Fibroblast of the conjunctiva (primary cell): ENCODE measurements around the gene TRIM68.
A peak's percentile ranks its signal among the peaks of the same experiment; 100 is the strongest.

Experiments
- DNase-seq: peaks from one replicate; pipeline ENCODE4 v3.0.0-alpha.2; 2010; ENCODE audit warnings: low read depth

TRIM68 gene, protein sequence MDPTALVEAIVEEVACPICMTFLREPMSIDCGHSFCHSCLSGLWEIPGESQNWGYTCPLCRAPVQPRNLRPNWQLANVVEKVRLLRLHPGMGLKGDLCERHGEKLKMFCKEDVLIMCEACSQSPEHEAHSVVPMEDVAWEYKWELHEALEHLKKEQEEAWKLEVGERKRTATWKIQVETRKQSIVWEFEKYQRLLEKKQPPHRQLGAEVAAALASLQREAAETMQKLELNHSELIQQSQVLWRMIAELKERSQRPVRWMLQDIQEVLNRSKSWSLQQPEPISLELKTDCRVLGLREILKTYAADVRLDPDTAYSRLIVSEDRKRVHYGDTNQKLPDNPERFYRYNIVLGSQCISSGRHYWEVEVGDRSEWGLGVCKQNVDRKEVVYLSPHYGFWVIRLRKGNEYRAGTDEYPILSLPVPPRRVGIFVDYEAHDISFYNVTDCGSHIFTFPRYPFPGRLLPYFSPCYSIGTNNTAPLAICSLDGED

DNA sequence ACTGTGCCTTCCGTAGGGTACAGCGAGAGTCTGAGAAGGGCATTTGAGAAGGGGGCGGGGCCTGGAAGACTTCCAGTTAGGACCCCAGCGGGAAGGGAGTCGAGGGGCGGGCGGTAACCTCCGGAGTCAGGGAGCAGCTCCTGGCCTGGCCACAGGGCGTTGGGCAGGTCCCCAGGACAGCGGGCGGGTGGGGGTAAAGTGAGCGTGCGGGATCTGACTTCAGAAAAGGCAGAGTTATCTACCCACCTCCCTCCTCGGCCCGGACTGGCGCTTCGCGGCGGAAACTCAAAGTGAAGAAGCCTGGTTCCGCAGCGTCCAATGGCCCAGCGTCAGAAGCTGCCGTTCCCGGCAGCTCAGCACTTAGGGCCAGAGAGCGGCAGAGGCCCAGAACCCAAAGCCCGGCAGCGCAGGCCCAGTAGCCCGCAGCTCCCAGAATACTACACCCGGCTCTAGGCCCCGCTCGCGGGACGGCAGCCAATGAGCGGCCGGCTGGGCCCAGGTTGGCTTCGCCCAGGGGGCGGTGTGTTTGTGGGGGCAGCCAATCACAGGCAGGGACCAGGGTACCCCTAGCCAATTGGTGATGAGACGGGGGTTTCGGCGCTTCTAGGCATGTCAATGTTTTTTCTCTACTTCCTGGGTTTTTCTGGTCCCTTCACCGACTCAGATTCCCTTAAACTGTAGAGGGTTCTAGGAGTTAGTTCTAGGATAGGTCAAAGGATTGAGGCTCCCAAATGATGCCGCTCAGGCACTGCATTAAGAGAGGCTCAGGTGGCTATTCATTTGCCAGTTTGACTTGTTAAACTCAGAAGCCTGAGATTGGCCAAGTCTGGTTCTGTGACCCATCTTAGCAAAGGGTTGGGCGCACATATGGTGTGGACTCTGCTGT, at the start of gene TRIM68:
Gene TRIM68 (minus strand): TSS at position 451 of the 886 bp plus-strand sequence. CDS start 2,727 bp downstream, outside the sequence.
- peak; percentile 91 for DNase-seq

DNA sequence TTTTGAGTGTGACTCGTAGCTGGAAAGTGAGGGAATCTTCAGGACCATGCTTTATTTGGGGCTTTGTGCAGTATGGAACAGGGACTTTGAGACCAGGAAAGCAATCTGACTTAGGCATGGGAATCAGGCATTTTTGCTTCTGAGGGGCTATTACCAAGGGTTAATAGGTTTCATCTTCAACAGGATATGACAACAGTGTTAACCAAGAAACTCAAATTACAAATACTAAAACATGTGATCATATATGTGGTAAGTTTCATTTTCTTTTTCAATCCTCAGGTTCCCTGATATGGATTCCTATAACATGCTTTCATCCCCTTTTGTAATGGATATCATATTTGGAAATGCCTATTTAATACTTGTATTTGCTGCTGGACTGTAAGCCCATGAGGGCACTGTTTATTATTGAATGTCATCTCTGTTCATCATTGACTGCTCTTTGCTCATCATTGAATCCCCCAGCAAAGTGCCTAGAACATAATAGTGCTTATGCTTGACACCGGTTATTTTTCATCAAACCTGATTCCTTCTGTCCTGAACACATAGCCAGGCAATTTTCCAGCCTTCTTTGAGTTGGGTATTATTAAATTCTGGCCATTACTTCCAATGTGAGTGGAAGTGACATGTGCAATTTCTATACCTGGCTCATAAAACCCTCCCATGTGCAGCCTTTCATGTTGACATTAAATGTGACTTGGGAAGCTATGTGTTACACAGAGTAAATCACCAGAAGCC, 46.8 kb upstream of the TRIM68 start:
- no peak for DNase-seq

DNA sequence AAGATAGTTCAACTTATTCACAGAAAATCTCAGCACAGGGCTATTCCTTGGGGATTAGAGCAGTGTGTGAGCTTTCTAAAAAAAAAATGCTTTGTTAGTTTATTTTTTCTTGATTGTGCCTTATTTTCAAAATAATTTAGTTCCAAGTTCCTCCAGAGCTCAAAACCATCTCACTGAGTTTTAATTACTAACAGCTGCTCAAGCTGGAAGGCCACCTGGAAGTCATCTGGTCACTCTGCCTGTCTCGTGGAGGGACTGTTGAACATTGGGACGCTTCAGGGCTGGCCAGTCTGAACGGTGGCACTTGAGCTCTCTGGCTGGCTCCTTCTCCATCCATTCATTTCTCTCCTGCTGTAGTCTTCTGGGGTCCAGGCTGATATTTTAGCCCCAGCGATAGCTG, 39.7 kb upstream of the TRIM68 start:
- no peak for DNase-seq

DNA sequence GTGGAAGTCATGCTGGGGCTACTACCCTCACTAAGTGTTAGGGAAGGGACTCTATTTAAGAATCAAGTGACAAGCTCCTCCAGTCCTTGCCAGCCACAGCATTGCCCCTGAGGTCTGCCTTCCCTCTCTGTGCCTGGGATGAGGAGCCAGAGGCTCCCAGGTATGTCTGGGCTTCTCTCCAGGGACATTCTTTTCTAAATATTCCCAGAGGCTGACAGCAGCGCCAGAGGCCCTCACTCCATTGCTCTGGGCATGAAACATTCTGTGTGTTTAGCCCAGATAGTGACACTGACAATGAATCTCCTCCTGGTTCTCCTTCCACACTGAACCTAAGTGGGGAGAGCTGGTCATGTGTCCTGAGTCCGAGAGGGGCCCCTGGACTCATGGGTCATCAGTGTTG, 37.9 kb upstream of the TRIM68 start:
- no peak for DNase-seq

DNA sequence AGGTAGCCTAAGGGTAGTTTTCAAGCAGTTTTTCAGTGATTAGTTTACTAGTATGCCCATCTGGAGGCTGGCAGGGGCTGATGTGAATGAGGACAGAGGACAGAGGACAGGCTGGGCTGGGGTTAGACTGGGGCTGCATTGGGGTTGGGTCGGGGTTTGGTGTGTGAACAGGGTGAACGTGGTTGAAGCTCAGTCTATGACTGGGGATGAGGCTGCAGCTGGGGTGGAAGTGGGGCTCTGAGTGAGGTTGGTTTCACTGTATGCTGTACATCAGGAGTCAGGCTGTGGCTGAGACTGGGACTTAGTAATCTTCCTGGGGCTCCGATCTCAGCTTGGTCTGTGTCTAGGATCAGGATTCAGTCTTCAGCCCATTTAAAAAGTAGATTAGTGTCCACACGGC, 36.2 kb upstream of the TRIM68 start:
- DNase-seq: no peak

DNA sequence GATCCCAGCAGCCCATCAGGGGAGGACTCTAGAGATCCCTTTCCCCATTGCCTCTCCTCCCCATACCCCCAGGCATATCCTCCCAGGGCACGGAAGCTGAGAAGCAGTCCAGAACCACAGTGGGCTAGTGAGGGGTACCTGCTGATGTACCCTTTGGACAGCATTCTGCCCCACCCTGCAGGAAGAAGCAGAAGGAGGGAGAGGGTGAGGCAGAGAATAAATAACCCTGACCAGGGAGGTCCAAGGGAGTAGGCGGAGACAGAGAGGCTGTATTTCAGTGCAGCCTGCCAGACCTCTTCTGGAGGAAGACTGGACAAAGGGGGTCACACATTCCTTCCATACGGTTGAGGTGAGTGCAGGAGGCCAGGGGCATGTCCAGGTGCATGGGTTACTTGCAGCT, 35.7 kb upstream of the TRIM68 start, which contains the start of gene OR51E1:
Gene OR51E1 (plus strand): TSS at position 301 of the 400 bp plus-strand sequence. CDS start 8,545 bp downstream, outside the sequence.
- DNase-seq: no peak

DNA sequence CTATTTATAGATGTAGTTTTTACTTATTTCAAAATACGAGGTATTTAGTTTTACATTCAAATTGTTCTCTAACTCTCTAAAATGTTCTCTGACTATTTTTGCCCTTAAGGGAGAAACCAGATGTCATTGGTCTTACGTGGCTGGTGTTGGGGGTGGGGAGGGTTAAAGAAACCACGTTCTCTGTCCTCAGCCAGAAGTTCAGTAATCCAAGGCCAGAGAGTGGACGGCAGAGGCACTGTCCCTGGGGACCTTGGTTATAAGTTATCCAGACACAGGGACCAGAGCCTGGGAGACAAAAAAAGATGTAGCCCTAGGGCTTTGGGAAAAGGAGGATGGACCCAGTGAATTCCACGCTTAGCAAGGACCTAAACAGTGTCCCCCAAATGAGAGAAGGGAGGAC, 35.0 kb upstream of the TRIM68 start:
- DNase-seq: no peak

DNA sequence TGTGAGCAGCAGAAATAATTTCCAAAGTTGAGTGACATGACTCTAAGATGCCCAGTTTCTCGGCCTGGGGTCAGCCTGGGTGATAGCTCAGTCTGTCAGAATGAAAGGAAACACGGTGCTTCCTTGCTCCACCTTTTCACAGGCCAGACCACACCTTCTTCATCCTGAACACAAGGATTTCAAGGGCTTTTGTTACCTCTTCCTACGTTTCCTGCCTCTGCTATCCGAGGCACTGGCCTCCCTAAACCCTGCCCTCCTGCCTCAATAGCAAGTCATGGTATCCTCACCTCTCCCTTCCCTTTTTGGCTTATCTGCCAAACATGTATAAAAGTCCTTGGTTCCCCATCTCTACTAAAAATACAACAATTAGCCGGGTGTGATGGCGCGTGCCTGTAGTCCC, 34.0 kb upstream of the TRIM68 start:
- DNase-seq: no peak

DNA sequence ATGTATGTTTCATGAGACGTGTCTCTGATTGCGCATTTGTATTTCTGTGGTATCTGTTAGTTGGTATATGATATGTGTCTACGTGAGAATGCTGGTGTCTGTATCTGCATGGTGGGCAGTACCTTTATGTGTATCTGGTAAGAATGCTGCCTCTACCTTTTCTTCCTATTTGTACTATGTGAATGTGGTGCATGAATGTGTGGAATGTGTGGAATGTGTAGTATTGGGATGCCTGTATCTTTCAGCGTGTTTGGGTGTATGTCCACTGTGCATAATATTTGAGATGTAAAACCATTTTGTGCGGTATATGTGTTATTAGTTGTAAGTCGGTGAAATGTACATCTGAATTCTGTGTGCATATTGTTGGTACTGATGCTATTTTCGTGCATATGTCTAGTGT, 33.5 kb upstream of the TRIM68 start:
- no peak for DNase-seq

DNA sequence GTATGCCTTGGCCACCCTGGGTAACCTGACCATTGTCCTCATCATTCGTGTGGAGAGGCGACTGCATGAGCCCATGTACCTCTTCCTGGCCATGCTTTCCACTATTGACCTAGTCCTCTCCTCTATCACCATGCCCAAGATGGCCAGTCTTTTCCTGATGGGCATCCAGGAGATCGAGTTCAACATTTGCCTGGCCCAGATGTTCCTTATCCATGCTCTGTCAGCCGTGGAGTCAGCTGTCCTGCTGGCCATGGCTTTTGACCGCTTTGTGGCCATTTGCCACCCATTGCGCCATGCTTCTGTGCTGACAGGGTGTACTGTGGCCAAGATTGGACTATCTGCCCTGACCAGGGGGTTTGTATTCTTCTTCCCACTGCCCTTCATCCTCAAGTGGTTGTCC, 31.9 kb upstream of the TRIM68 start:
- DNase-seq: no peak

DNA sequence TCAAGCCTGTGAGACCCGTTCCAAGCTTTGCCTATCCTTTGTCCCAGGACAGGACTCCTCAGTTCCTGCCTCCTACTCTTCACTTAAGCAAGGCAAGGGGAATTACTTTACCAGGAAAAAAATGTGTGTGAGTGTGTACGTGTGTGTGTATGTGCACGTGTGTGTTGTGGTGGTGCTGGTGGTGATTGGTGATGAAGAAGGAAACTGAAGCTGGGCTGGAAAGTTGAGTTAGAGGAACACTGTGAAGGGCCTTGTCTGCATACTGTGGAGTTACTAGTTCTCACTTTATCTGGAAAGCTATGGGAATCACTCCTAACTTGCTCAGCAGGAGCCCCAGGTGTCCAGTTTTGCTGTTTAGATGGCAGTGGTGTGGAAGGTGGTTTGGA, 29.6 kb upstream of the TRIM68 start:
- no peak for DNase-seq

DNA sequence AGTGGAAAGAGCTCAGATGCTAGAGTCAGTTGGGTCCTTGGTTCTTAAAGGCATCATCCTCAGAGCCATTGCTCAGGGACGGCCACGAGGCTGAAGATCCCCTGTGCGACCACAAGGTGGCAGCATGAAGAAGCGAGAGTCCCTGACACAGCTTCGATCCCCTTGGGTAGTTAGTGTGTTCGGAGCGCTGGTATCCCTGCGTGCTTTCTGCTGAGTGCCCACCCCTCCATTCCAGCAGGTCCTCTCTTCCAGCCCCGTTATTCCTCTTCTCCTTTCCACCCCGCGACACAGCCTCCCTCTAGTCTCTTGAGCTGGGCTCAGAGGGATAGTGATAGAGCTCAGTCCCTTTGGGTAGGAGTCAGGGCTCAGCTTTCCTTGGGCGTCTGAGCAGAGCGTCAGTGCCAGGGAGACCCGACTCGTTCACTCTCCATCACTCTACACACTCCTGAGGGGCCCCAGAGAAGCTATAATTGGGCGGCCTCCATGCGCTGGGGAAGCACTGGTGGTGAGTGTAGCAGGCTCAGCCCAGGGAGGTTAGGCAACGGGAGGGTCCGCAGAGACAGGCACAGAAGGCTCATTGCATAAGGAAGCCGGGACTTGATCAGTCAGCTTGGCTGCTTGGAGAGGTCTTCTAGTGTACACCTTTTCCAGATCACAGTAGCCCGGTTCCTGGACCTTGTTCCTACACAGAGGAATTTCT, 29.1 kb upstream of the TRIM68 start, which contains the start of gene OR51D1:
Gene OR51D1 (plus strand): TSS at position 516 of the 700 bp plus-strand sequence. CDS start 2,314 bp downstream, outside the sequence.
- DNase-seq: peak; percentile 37

DNA sequence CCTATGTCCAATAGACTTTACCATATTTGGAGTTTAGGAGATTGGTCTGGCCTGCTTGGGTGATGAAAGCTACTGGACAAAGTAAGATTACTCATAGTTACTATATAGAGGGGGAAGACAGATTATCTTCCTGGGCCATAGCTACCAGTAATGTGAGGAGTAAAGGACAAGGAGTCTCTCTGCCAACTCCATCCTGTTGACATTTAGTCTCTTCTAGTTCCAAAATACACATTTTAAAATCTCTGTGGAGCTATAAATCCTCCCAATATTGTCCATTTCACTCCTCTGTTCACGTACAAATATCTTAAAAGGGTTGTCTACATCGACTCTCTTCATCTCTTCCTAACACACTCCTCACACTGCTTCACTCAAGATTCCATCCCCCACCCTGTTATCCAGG, 28.1 kb upstream of the TRIM68 start:
- no peak for DNase-seq

DNA sequence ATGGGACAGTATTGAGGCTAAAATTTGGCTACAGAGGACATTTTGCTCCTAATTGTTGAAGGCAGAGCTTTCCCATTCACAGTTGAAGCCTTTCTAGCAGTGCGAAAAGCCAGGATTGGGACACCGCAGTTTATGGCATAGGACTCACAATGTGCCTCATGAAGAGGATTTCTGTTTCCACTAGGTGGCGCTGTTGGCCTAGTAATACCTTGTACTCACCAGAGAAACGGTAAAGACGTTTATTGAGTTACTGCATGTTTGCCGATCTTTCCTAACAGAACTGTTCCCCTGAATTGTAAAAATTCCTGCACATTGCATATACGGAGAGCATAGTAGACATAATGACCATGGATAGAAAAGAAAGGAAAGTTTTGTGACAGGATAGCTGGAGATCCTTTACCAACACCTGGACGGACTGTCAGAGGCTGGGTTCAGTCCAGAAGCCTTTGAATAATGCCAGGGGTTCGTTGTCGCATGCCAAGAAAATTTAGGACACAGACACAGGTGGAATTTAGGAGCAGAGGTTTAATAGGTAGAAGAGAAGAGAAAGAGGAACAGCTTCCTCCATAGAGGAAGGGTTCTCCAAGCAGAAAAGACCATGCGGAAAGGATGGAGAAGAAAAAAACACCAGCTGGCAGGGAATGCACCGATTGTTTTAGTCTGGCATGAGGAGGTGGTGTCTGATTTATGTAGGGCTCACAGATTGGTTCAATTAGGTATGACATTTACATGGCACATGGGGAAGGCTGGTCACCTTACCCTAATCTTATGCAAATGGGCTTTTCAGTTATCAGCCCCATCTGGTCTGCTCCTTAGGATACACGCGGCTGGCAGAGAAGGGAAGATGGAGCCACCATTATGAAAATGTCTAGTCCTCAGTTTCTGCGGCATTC, 18.4 kb upstream of the TRIM68 start:
- DNase-seq: peak; percentile 55

DNA sequence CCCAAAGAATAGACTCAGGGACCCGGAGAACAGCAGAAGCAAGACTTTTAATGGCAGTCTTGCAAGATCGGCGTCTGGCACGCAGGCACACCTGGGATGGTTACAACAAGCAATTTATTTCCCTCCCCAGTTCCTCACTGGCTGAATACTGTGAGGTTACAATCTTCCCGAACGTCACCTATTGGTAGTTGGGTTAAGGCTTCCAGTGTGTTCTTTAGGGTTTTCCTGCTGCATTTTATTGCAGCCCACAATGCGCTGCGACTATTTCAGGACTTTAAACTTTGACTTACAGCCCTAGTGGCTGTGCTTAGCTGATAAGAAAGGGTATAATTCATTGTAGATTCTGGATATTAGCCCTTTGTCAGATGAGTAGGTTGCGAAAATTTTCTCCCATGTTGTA, 11.5 kb upstream of the TRIM68 start:
- DNase-seq: no peak

DNA sequence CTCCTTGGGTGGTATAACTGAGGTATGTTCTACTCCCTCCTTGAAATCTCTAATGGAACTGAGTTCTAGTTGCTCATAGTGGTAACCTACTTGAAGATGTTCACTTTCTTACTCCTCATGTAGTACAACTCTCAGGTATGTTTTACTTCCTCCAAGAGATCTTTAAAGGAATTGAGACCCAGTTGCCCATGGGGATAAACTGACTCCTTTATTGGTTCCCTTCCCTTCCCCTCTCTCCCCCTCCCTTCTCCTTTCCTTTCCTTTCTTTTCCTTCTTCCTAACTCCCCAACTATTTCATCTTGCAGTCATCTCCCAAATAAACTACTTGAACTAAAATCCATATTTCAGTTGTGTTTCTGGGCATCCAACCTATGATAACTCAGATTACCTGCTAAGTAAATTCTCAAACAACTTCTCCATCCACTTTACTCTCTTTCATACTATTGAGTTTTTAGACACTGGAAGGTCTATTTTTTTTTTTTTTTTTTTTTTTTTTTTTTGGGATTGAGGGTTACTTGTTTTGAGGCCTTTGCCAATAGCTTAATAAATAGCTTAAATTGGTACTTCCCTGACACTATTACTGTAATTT, 7.9 kb upstream of the TRIM68 start:
- DNase-seq: no peak

DNA sequence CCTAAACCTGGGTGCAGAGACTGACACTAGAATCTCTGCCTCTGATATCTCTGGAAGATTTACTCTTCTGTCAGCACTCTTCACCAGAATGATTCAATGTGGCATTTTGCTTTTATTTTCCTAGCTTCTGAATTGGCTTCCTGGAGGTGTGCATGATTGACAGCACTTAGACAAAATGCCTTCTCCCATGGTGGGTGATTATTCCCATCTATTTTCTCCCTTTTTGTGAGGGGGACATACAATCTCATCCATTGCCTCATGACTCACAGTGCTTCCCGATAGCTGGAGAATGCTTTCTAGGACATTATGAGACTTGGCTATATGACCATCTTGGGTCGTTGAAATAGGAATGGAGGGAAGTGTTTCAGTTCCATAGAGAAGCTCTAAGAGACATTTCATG, 4.0 kb upstream of the TRIM68 start:
- no peak for DNase-seq

DNA sequence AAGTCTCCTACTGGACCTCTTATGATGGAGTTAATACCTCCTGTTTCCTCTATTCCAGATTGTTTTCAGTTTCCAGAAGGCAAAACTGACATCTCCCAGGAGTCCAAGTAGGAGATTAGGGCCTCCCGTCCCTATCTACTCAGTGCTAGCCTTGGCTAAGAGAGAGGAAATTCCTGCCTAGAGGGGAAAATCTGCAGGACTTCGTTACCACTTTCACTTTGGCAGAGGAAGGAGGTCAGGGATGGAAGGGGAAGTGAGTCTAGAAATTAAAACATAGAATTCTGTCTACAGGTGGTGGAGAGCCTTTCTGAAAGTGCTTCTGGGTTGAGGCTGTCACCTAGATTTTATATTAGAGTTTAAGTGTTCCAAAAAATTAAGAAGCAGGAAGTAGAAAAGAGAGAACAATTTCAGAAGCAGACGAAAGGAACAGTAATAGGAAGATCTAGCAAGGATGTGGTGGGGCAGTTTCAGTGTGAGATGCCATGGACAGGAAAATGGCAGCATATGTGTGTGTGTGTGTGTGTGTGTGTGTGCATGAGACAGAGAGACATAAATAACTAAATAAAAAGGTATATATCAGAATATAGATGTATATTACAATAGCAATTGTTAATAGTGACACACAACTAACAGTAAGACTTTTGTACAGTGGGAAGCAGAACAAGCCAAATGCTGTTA, 2.4 kb upstream of the TRIM68 start:
- no peak for DNase-seq

DNA sequence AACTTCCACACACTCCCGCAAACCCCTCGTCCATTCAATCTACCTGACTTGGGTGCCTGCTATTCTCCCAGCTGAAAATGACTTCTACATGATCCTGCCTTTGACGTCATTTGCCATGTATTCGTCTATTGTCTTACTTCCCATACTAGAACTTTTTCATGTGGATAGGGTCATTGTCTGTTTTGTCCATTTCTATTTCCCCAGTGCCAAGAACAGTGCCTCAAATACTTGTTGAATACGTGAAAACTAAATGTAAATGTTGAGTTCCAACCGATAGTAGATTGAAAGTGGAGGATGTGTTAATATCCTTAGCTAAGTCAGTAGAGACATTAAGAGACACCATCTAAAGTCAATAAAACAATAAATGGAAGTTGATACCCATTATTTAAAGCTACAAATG, 935 bp downstream of the TRIM68 start:
- DNase-seq: no peak
